ENCODE results near the gene MATN1.

The MATN1 gene

GRCh38 chr1:30702823-30703222, 20.6 kb downstream of the MATN1 start:
- Histone ChIP-seq H3K27me3 (ENCODE audit: insufficient read depth, low read length) (no peaks in the 10 kb centered on the region), H3K36me3 (ENCODE audit: insufficient read depth, low read length) (no peaks in the 10 kb centered on the region), H3K27ac (ENCODE audit: low read depth, low read length) (no peak overlapping the region), H2AFZ (ENCODE audit: low read length, unreplicated experiment) (no peak overlapping the region), H3K4me3 (ENCODE audit: low read depth, low read length) (no peak overlapping the region), H3K79me2 (ENCODE audit: control insufficient read depth, insufficient read depth, low read length, unreplicated experiment) (no peaks in the 10 kb centered on the region), H3K4me1 (ENCODE audit: control insufficient read depth, insufficient read depth, low read length, unreplicated experiment) (peaks cover 27% of the 10 kb centered on the region)

GRCh38 chr1:30701258-30701633, 22.1 kb downstream of the MATN1 start:
- Histone ChIP-seq H3K27me3 (ENCODE audit: insufficient read depth, low read length) (no peaks in the 10 kb centered on the region), H3K79me2 (ENCODE audit: control insufficient read depth, insufficient read depth, low read length, unreplicated experiment) (no peaks in the 10 kb centered on the region), H3K27ac (ENCODE audit: low read depth, low read length) (peak overlapping the region; percentile 31), H2AFZ (ENCODE audit: low read length, unreplicated experiment) (peak overlapping the region; percentile 58), H3K36me3 (ENCODE audit: insufficient read depth, low read length) (no peaks in the 10 kb centered on the region), H3K4me1 (ENCODE audit: control insufficient read depth, insufficient read depth, low read length, unreplicated experiment) (peaks cover 22% of the 10 kb centered on the region), H3K4me3 (ENCODE audit: low read depth, low read length) (no peak overlapping the region)

- peak overlapping the region; percentile 58 for H2AFZ ChIP-seq (ENCODE audit: low read length, unreplicated experiment)
Measured at GRCh38 chr1:30700528-30701257, 22.7 kb downstream of the MATN1 start.

GRCh38 chr1:30699762-30700161, 23.6 kb downstream of the MATN1 start:
- no peak overlapping the region for H2AFZ ChIP-seq (ENCODE audit: low read length, unreplicated experiment)
- H3K27ac ChIP-seq (ENCODE audit: low read depth, low read length): no peak overlapping the region
- H3K4me3 ChIP-seq (ENCODE audit: low read depth, low read length): no peak overlapping the region
- no peaks in the 10 kb centered on the region for H3K27me3 ChIP-seq (ENCODE audit: insufficient read depth, low read length)
- H3K36me3 ChIP-seq (ENCODE audit: insufficient read depth, low read length): no peaks in the 10 kb centered on the region
- H3K79me2 ChIP-seq (ENCODE audit: control insufficient read depth, insufficient read depth, low read length, unreplicated experiment): no peaks in the 10 kb centered on the region
- H3K4me1 ChIP-seq (ENCODE audit: control insufficient read depth, insufficient read depth, low read length, unreplicated experiment): peaks cover 22% of the 10 kb centered on the region

More at GRCh38 chr1:30700528-30701257, 22.7 kb downstream of the MATN1 start:
- Histone ChIP-seq H3K36me3 (ENCODE audit: insufficient read depth, low read length) (no peaks in the 10 kb centered on the region), H3K27ac (ENCODE audit: low read depth, low read length) (peak overlapping the region; percentile 31), H3K27me3 (ENCODE audit: insufficient read depth, low read length) (no peaks in the 10 kb centered on the region), H3K4me3 (ENCODE audit: low read depth, low read length) (no peak overlapping the region), H3K79me2 (ENCODE audit: control insufficient read depth, insufficient read depth, low read length, unreplicated experiment) (no peaks in the 10 kb centered on the region), H3K4me1 (ENCODE audit: control insufficient read depth, insufficient read depth, low read length, unreplicated experiment) (peaks cover 22% of the 10 kb centered on the region)

GRCh38 chr1:30698401-30698981, 24.9 kb downstream of the MATN1 start:
- Histone ChIP-seq H2AFZ (ENCODE audit: low read length, unreplicated experiment) (no peak overlapping the region), H3K4me3 (ENCODE audit: low read depth, low read length) (no peak overlapping the region), H3K79me2 (ENCODE audit: control insufficient read depth, insufficient read depth, low read length, unreplicated experiment) (no peaks in the 10 kb centered on the region), H3K36me3 (ENCODE audit: insufficient read depth, low read length) (no peaks in the 10 kb centered on the region), H3K27ac (ENCODE audit: low read depth, low read length) (no peak overlapping the region), H3K4me1 (ENCODE audit: control insufficient read depth, insufficient read depth, low read length, unreplicated experiment) (peaks cover 22% of the 10 kb centered on the region), H3K27me3 (ENCODE audit: insufficient read depth, low read length) (no peaks in the 10 kb centered on the region)

- H3K36me3 ChIP-seq (ENCODE audit: insufficient read depth, low read length): no peaks in the 10 kb centered on the region
- no peak overlapping the region for H2AFZ ChIP-seq (ENCODE audit: low read length, unreplicated experiment)
- H3K4me1 ChIP-seq (ENCODE audit: control insufficient read depth, insufficient read depth, low read length, unreplicated experiment): peaks cover 22% of the 10 kb centered on the region
- H3K4me3 ChIP-seq (ENCODE audit: low read depth, low read length): no peak overlapping the region
- H3K27me3 ChIP-seq (ENCODE audit: insufficient read depth, low read length): no peaks in the 10 kb centered on the region
- H3K27ac ChIP-seq (ENCODE audit: low read depth, low read length): no peak overlapping the region
- no peaks in the 10 kb centered on the region for H3K79me2 ChIP-seq (ENCODE audit: control insufficient read depth, insufficient read depth, low read length, unreplicated experiment)
Measured at GRCh38 chr1:30697571-30698376, 25.6 kb downstream of the MATN1 start.

GRCh38 chr1:30696831-30697230, 26.6 kb downstream of the MATN1 start:
- no peaks in the 10 kb centered on the region for H3K79me2 ChIP-seq (ENCODE audit: control insufficient read depth, insufficient read depth, low read length, unreplicated experiment)
- H3K4me3 ChIP-seq (ENCODE audit: low read depth, low read length): no peak overlapping the region
- peaks cover 22% of the 10 kb centered on the region for H3K4me1 ChIP-seq (ENCODE audit: control insufficient read depth, insufficient read depth, low read length, unreplicated experiment)
- H3K27ac ChIP-seq (ENCODE audit: low read depth, low read length): no peak overlapping the region
- H3K27me3 ChIP-seq (ENCODE audit: insufficient read depth, low read length): no peaks in the 10 kb centered on the region
- H3K36me3 ChIP-seq (ENCODE audit: insufficient read depth, low read length): no peaks in the 10 kb centered on the region
- H2AFZ ChIP-seq (ENCODE audit: low read length, unreplicated experiment): no peak overlapping the region

- Histone ChIP-seq H3K27ac (ENCODE audit: low read depth, low read length) (no peak overlapping the region), H3K79me2 (ENCODE audit: control insufficient read depth, insufficient read depth, low read length, unreplicated experiment) (no peaks in the 10 kb centered on the region), H3K4me1 (ENCODE audit: control insufficient read depth, insufficient read depth, low read length, unreplicated experiment) (peaks cover 11% of the 10 kb centered on the region)
Measured at GRCh38 chr1:30695439-30695841, 27.9 kb downstream of the MATN1 start.

GRCh38 chr1:30694280-30695175, 28.9 kb downstream of the MATN1 start:
- Histone ChIP-seq H3K79me2 (ENCODE audit: control insufficient read depth, insufficient read depth, low read length, unreplicated experiment) (no peaks in the 10 kb centered on the region), H3K27ac (ENCODE audit: low read depth, low read length) (no peak overlapping the region), H3K4me3 (ENCODE audit: low read depth, low read length) (no peak overlapping the region), H3K36me3 (ENCODE audit: insufficient read depth, low read length) (no peaks in the 10 kb centered on the region), H3K27me3 (ENCODE audit: insufficient read depth, low read length) (no peaks in the 10 kb centered on the region), H2AFZ (ENCODE audit: low read length, unreplicated experiment) (no peak overlapping the region), H3K4me1 (ENCODE audit: control insufficient read depth, insufficient read depth, low read length, unreplicated experiment) (peaks cover 8% of the 10 kb centered on the region)

More at GRCh38 chr1:30695439-30695841, 27.9 kb downstream of the MATN1 start:
- no peaks in the 10 kb centered on the region for H3K36me3 ChIP-seq (ENCODE audit: insufficient read depth, low read length)
- H2AFZ ChIP-seq (ENCODE audit: low read length, unreplicated experiment): no peak overlapping the region
- H3K4me3 ChIP-seq (ENCODE audit: low read depth, low read length): no peak overlapping the region
- no peaks in the 10 kb centered on the region for H3K27me3 ChIP-seq (ENCODE audit: insufficient read depth, low read length)

GRCh38 chr1:30693822-30694221, 29.6 kb downstream of the MATN1 start:
- no peaks in the 10 kb centered on the region for H3K27me3 ChIP-seq (ENCODE audit: insufficient read depth, low read length)
- no peak overlapping the region for H2AFZ ChIP-seq (ENCODE audit: low read length, unreplicated experiment)
- H3K27ac ChIP-seq (ENCODE audit: low read depth, low read length): no peak overlapping the region
- H3K4me3 ChIP-seq (ENCODE audit: low read depth, low read length): no peak overlapping the region
- H3K36me3 ChIP-seq (ENCODE audit: insufficient read depth, low read length): no peaks in the 10 kb centered on the region
- no peaks in the 10 kb centered on the region for H3K79me2 ChIP-seq (ENCODE audit: control insufficient read depth, insufficient read depth, low read length, unreplicated experiment)
- peaks cover 8% of the 10 kb centered on the region for H3K4me1 ChIP-seq (ENCODE audit: control insufficient read depth, insufficient read depth, low read length, unreplicated experiment)
